Measurements from ENCODE around the gene PSD4.

GRCh38 chr2:113157897-113158753 lies 15.6 kb upstream of the PSD4 start:
- no peak for TF ChIP-seq CTCF (IDR thresholded peaks at IDR 0.05; ENCODE audit: low read length)
- no peak for TF ChIP-seq EZH2 (optimal IDR thresholded peaks at IDR 0.05; ENCODE audit: low read depth, low read length)
- TF ChIP-seq EZH2phosphoT487 (IDR thresholded peaks at IDR 0.05; ENCODE audit: low read length): no peak
